Measurements from ENCODE around the gene VAV2. TPM values are rescaled to one million over a fixed set of nuclear protein-coding genes. Genes with fewer than 3 reads are reported as not detected.

The VAV2 gene
- total RNA-seq, 3 donors from 2014 or later (not counting 1 experiment from before 2014, with no cell fraction given): 3.9 to 5.1 (median 4.8) TPM

DNA sequence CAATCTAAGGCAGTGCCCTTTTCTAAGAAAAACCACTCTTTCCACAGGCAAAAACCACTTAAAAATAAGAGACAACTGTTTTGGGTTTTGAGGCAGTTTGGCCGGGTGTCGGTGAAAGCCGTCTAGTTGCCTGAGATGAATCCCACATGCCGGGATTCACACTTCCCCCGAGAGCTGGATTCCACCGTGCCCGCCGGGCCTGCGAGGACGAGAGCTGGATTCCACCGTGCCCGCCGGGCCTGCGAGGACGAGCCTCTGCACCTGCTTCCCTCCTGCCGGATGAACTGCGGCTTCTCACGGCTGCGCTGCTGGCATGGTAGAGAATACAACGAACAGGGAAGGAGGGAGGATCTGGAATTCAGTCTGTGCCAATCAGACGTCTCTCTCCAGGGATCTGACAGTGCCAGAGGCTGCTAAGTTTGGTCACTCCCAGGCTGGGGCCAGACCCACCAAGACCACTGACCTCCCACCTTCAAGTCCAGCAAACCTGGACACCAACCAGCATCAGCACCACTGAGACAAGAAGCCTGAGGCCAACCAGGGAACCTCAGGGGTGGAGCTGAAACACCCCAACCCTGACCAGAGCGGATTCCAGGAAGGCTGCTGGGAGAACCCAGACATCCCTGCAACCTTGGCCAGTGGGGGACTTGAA, 23.0 kb downstream of the VAV2 start:
- Histone ChIP-seq H3K27me3 (ENCODE audit: control insufficient read depth, insufficient read depth, low read length) (no peaks in the 10 kb centered on the region), H3K4me1 (ENCODE audit: control insufficient read depth, insufficient read depth, low read length) (peaks cover 8% of the 10 kb centered on the region), H3K4me3 (ENCODE audit: low read length) (no peak overlapping the region), H3K27ac (ENCODE audit: low read length) (no peak overlapping the region), H3K9me3 (ENCODE audit: control insufficient read depth, insufficient read depth, low read length) (peaks cover 4% of the 10 kb centered on the region), H3K36me3 (ENCODE audit: control insufficient read depth, insufficient read depth, low read length) (no peaks in the 10 kb centered on the region)
- Mint-ChIP-seq H3K9me3 (peaks cover 2 to 3% of the 10 kb centered on the region in 2 donors), H3K4me3 (no peak overlapping the region), H3K36me3 (peaks cover 10% of the 10 kb centered on the region), H3K4me1 (no peaks in the 10 kb centered on the region), H3K27me3 (ENCODE audit: low read depth in 2 of 2) (no peaks in the 10 kb centered on the region), H3K27ac (no peak overlapping the region)
- ATAC-seq (no peak), DNase-seq (no peak)
- 88% methylated on average over 22 of the region's 22 CpGs for WGBS (ENCODE audit: insufficient coverage)
- intact Hi-C loops (cut with micrococcal nuclease): no loop called here
- TF ChIP-seq, protein P1, sequence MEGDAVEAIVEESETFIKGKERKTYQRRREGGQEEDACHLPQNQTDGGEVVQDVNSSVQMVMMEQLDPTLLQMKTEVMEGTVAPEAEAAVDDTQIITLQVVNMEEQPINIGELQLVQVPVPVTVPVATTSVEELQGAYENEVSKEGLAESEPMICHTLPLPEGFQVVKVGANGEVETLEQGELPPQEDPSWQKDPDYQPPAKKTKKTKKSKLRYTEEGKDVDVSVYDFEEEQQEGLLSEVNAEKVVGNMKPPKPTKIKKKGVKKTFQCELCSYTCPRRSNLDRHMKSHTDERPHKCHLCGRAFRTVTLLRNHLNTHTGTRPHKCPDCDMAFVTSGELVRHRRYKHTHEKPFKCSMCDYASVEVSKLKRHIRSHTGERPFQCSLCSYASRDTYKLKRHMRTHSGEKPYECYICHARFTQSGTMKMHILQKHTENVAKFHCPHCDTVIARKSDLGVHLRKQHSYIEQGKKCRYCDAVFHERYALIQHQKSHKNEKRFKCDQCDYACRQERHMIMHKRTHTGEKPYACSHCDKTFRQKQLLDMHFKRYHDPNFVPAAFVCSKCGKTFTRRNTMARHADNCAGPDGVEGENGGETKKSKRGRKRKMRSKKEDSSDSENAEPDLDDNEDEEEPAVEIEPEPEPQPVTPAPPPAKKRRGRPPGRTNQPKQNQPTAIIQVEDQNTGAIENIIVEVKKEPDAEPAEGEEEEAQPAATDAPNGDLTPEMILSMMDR (IDR thresholded peaks at IDR 0.05): no peak

GRCh38 chr9:133968428-133968827, 23.7 kb downstream of the VAV2 start:
- H3K4me3 ChIP-seq (ENCODE audit: low read length): no peak overlapping the region
- Mint-ChIP-seq H3K27ac (no peak overlapping the region), H3K36me3 (peaks cover 10% of the 10 kb centered on the region), H3K27me3 (ENCODE audit: low read depth in 2 of 2) (no peaks in the 10 kb centered on the region), H3K9me3 (peaks cover 2 to 3% of the 10 kb centered on the region in 2 donors), H3K4me3 (no peak overlapping the region), H3K4me1 (no peaks in the 10 kb centered on the region)
- H3K4me1 ChIP-seq (ENCODE audit: control insufficient read depth, insufficient read depth, low read length): peaks cover 2% of the 10 kb centered on the region
- H3K36me3 ChIP-seq (ENCODE audit: control insufficient read depth, insufficient read depth, low read length): no peaks in the 10 kb centered on the region
- WGBS (ENCODE audit: insufficient coverage): 70% methylated on average over 12 of the region's 12 CpGs
- intact Hi-C loops (cut with micrococcal nuclease): no loop called here
- ATAC-seq (no peak), DNase-seq (no peak)
- peaks cover 4% of the 10 kb centered on the region for H3K9me3 ChIP-seq (ENCODE audit: control insufficient read depth, insufficient read depth, low read length)
- TF ChIP-seq, protein P1 (IDR thresholded peaks at IDR 0.05): no peak
- no peaks in the 10 kb centered on the region for H3K27me3 ChIP-seq (ENCODE audit: control insufficient read depth, insufficient read depth, low read length)
- H3K27ac ChIP-seq (ENCODE audit: low read length): no peak overlapping the region

DNA sequence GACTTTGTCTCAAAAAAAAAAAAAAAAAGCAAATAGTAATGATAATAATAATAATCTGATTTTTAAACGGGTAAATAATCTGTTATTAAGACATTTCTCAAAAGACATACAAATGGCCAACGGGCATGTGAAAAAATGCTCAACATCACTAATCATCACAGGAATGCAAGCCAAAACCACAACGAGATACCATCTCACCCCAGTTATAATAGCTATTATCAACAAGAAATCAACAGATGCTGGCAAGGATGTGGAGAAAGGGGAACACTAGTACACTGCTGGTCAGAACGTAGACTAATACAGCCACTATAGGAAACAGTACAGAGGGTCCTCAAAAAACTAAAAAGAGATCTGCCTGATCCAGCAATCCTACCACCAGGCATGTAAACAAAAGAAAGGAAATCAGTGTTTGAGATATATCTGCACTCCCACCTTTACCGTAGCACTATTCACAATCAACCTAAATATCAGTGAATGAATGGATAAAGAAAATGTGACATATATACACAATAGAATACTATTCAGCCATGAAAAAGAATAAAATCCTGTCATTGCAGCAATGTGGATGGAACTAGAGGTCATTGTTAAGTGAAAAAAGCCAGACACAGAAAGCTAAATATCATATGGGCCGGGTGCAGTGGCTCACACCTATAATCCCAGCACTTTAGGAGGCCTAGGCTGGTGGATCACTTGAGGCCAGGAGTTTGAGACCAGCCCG, 24.9 kb downstream of the VAV2 start:
- TF ChIP-seq, protein P1 (IDR thresholded peaks at IDR 0.05): no peak
- Mint-ChIP-seq H3K9me3 (peaks cover 2 to 3% of the 10 kb centered on the region in 2 donors), H3K27me3 (ENCODE audit: low read depth in 2 of 2) (no peaks in the 10 kb centered on the region), H3K4me3 (no peak overlapping the region), H3K36me3 (peaks cover 10% of the 10 kb centered on the region), H3K27ac (no peak overlapping the region), H3K4me1 (no peaks in the 10 kb centered on the region)
- intact Hi-C loops (cut with micrococcal nuclease): no loop called here
- DNase-seq (no peak), ATAC-seq (no peak)
- peaks cover 1% of the 10 kb centered on the region for H3K4me1 ChIP-seq (ENCODE audit: control insufficient read depth, insufficient read depth, low read length)
- no peak overlapping the region for H3K27ac ChIP-seq (ENCODE audit: low read length)
- H3K36me3 ChIP-seq (ENCODE audit: control insufficient read depth, insufficient read depth, low read length): no peaks in the 10 kb centered on the region
- no peak overlapping the region for H3K4me3 ChIP-seq (ENCODE audit: low read length)
- peaks cover 4% of the 10 kb centered on the region for H3K9me3 ChIP-seq (ENCODE audit: control insufficient read depth, insufficient read depth, low read length)
- no peaks in the 10 kb centered on the region for H3K27me3 ChIP-seq (ENCODE audit: control insufficient read depth, insufficient read depth, low read length)
- 55% methylated on average over 4 of the region's 7 CpGs for WGBS (ENCODE audit: insufficient coverage)
